Prostate gland (tissue), 2 donors: ENCODE measurements around the gene PARVB.

Source experiments
- POLR2A ChIP-seq: fragments of 450-650 bp; IDR thresholded peaks from one replicate; pipeline ENCODE4 v1.6.1; 2016; ENCODE audit warnings: antibody characterized with exemption, mild to moderate bottlenecking
- TF ChIP-seq, protein P1 (sequence below), 4 experiments: fragments of 200-600 bp in 2 of 4; fragments of 450-650 bp in 2 of 4; sonication (generic) in 2 of 4; IDR thresholded peaks; 1 replicate in 3 of 4; 2 replicates in 1 of 4; pipeline ENCODE4 v1.5.1; 2016 to 2019; ENCODE audit warnings: antibody characterized with exemption in 4 of 4, mild to moderate bottlenecking in 2 of 4, moderate library complexity in 2 of 4

DNA sequence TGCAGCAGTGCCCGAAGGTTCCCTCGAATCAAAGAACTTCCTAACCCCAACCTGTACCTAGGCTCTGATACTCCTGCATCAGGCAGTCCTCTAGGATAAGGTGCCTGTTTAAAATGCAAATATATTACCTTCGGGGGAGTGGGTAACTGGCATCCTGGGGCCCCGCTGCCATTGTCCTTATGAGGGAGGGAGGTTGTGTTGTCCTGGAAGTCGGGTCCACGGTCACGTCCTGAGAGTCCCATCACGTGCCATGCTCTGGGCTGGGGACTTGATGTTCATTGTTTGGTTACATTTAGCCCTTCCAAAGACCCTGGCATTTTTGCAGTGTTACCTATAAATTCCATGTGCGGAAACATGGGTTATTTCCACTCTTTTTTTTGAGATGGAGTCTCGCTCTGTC, 67.6 kb downstream of the PARVB start:
- TF ChIP-seq, protein P1, sequence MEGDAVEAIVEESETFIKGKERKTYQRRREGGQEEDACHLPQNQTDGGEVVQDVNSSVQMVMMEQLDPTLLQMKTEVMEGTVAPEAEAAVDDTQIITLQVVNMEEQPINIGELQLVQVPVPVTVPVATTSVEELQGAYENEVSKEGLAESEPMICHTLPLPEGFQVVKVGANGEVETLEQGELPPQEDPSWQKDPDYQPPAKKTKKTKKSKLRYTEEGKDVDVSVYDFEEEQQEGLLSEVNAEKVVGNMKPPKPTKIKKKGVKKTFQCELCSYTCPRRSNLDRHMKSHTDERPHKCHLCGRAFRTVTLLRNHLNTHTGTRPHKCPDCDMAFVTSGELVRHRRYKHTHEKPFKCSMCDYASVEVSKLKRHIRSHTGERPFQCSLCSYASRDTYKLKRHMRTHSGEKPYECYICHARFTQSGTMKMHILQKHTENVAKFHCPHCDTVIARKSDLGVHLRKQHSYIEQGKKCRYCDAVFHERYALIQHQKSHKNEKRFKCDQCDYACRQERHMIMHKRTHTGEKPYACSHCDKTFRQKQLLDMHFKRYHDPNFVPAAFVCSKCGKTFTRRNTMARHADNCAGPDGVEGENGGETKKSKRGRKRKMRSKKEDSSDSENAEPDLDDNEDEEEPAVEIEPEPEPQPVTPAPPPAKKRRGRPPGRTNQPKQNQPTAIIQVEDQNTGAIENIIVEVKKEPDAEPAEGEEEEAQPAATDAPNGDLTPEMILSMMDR (IDR thresholded peaks at IDR 0.05) = no peak
- TF ChIP-seq POLR2A = no peak
